ENCODE data around the gene RHOF. TPM values are rescaled to one million over a fixed set of nuclear protein-coding genes. Genes with fewer than 3 reads are reported as not detected.

The RHOF gene
- total RNA-seq, 1 donor: 10.9 TPM

DNA sequence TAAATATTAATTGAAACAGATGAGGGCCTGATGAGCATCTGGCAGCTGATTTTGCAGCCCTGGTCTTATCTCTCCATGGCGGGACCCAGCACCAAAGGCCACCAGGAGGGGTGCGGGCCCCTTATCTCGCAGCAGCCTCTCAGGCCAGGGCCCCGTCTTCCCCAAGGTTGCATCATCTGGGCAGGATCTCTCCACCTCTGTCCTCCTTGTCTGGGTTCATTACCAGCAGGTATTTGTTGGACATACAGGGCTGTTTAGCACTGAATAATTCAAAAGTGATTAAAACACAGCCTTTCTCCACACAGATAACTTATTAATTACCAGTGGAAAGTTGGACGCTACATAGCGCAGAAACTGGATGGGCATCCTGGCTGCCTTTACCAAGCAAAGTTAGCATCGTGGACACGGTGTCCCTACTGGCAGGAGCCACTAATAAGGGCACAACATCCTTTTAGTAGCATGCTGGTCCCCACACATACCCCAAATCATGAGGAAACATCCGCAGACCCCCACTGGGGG, 55.1 kb downstream of the RHOF start:
- no peak overlapping the region for H3K4me3 ChIP-seq (ENCODE audit: low read depth, low read length)
- TF ChIP-seq, protein P1, sequence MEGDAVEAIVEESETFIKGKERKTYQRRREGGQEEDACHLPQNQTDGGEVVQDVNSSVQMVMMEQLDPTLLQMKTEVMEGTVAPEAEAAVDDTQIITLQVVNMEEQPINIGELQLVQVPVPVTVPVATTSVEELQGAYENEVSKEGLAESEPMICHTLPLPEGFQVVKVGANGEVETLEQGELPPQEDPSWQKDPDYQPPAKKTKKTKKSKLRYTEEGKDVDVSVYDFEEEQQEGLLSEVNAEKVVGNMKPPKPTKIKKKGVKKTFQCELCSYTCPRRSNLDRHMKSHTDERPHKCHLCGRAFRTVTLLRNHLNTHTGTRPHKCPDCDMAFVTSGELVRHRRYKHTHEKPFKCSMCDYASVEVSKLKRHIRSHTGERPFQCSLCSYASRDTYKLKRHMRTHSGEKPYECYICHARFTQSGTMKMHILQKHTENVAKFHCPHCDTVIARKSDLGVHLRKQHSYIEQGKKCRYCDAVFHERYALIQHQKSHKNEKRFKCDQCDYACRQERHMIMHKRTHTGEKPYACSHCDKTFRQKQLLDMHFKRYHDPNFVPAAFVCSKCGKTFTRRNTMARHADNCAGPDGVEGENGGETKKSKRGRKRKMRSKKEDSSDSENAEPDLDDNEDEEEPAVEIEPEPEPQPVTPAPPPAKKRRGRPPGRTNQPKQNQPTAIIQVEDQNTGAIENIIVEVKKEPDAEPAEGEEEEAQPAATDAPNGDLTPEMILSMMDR (IDR thresholded peaks at IDR 0.05; ENCODE audit: insufficient read depth, low read length): no peak
- no peak for DNase-seq (ENCODE audit: low read depth)

GRCh38 chr12:121733849-121734248, 59.6 kb downstream of the RHOF start:
- TF ChIP-seq, protein P1 (IDR thresholded peaks at IDR 0.05; ENCODE audit: insufficient read depth, low read length): no peak
- DNase-seq (ENCODE audit: low read depth): no peak
- no peak overlapping the region for H3K4me3 ChIP-seq (ENCODE audit: low read depth, low read length)

GRCh38 chr12:121731473-121731872, 62.0 kb downstream of the RHOF start:
- TF ChIP-seq, protein P1 (IDR thresholded peaks at IDR 0.05; ENCODE audit: insufficient read depth, low read length): no peak
- H3K4me3 ChIP-seq (ENCODE audit: low read depth, low read length): no peak overlapping the region
- no peak for DNase-seq (ENCODE audit: low read depth)

- DNase-seq (ENCODE audit: low read depth): no peak
- TF ChIP-seq, protein P1 (IDR thresholded peaks at IDR 0.05; ENCODE audit: insufficient read depth, low read length): no peak
- H3K4me3 ChIP-seq (ENCODE audit: low read depth, low read length): no peak overlapping the region
Observed at GRCh38 chr12:121729021-121729420, 64.5 kb downstream of the RHOF start.

Other genes with a start within 250 kb of the RHOF start
- 26.8 and 29.8 TPM in 2 replicates for gene KDM2B, start 212.7 kb downstream of the RHOF start, total RNA-seq (ENCODE audit: low replicate concordance)
- 1.1 and 13.4 TPM in 2 replicates for gene ORAI1, start 167.2 kb downstream of the RHOF start, total RNA-seq (ENCODE audit: low replicate concordance)
- gene MORN3, start 124.0 kb downstream of the RHOF start, total RNA-seq (ENCODE audit: low replicate concordance): 0.63 and 3.8 TPM in 2 replicates
- 3.4 and 8.0 TPM in 2 replicates for gene TMEM120B, start 80.9 kb downstream of the RHOF start, total RNA-seq (ENCODE audit: low replicate concordance)
- 5.0 and 6.1 TPM in 2 replicates for gene SETD1B, start 10.3 kb upstream of the RHOF start, total RNA-seq (ENCODE audit: low replicate concordance)
- gene HPD, start 65.2 kb upstream of the RHOF start, total RNA-seq (ENCODE audit: low replicate concordance): 1.1 and 1.8 TPM in 2 replicates
- 27.6 and 57.9 TPM in 2 replicates for gene PSMD9, start 95.1 kb upstream of the RHOF start, total RNA-seq (ENCODE audit: low replicate concordance)
- 2.3 and 8.8 TPM in 2 replicates for gene CFAP251, start 124.9 kb upstream of the RHOF start, total RNA-seq (ENCODE audit: low replicate concordance)
- 3.2 and 12.2 TPM in 2 replicates for gene BCL7A, start 228.2 kb upstream of the RHOF start, total RNA-seq (ENCODE audit: low replicate concordance)

Measured in fibroblast of the aortic adventitia (primary cell).